CD4-positive, alpha-beta T cell treated with Interferon alpha-2 for 1 hour (primary cell): ENCODE measurements around the gene ALS2.
"Not testable (repeated sequence)": the region's sequence is repeated elsewhere in the genome, so short reads cannot be mapped to it uniquely, and the experiment has no call there.

Experiments
- DNase-seq, 2 donors: peaks; one replicate each; pipeline ENCODE4 v3.0.0-alpha.2; 2020 to 2022

ALS2 gene

DNA sequence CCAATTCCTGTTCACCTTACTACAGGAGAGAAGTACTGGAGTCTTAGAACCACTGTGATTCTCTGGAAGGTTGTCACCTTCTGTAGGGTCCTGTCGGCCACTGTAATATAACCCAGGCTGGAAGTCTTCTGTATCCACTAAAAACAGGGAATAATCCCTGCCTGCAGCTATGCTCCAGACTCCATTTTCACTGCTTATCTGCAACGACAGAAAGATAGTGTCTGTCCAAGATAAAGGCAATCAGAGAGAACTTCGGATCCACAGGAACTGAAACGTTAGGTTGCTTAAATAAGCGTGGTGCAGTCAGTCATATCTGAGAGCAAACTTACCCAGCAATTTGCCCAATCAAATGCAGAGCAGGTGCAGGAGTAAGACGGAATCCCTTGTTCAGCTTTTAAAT lies 34.2 kb downstream of the ALS2 start:
- no peak for DNase-seq

DNA sequence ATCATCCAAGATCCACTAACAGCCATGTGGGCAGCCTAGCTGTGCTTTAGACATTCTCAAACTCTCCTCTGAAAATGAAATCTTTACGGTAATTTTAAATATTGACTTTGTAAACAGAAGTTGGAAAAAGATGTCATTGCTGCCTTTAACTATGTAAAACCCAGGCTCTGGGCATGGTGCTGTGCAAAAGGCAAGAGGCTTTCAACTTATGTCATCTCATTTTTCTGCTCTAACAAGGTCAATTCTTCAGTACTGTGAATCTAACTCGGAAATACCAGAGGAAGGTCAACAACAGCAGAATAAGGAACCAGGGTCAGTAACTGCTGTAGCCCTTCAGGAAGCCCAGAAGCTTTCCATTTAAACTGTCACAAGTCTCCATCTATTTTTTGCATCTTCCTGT lies 45.2 kb downstream of the ALS2 start:
- DNase-seq: no peak

DNA sequence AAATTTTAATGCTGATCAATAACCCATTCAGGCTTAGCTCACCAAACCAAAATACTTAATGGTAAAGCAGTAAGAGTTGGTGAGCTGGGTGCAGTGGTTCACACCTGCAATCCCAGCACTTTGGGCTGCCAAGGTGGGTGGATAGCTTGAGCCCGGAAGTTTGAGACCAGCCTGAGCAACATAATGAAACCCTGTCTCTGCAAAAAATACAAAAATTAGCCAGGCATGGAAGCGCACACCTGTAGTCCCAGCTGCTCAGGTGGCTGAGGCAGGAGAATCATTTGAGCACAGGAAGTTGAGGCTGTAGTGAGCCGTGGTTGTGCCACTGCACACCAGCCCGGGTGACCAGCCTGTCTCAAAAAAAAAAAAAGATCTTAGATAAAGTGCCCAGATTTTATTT lies 46.6 kb downstream of the ALS2 start:
- DNase-seq: no peak

DNA sequence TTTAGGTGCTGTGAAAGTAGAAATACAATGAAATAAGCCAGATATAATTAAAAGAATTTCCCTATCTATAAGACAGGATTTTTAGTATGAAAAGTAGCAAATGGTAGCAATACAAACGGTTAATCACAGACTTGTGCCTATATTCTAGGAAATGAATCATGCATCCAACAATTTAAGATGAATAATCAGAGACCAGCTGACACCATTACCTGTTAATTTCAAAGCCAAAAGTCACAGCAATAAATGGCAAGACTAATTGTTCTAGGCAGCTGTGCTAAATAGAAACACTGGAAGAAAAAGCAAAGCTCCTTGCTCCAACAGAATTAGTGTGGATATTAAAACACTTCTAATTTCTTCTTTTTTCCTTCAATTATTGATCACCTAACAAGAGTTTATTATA lies 47.2 kb downstream of the ALS2 start:
- DNase-seq: no peak

DNA sequence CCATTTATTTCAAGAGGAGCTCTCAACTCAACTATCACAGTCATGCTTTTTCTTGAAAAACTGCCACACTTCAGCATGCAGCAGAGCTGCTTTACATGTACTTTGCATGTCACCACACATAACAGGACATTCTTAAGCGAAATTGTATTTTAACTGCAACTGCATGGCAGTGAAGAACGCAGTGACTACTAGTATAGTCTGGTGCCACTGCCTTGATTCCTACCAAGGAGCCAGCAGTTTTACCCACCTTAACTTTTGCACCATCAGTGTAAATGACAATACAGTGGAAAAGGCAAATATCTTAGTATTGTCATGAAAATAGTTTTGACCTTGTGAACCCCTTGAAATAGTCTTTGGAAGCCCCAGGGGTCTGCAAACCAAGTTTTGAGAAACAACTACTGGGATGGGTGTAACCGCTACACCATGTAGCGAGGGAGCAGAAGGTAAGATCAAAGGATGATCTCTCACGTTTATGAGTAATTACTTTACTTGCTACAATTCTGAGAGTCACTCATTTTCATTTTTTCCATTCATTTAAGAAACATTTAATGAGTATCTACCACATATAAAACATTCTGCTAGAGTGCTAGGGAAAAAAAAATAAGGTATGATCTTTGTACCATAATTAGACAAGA lies 50.0 kb downstream of the ALS2 start:
- DNase-seq: no peak

DNA sequence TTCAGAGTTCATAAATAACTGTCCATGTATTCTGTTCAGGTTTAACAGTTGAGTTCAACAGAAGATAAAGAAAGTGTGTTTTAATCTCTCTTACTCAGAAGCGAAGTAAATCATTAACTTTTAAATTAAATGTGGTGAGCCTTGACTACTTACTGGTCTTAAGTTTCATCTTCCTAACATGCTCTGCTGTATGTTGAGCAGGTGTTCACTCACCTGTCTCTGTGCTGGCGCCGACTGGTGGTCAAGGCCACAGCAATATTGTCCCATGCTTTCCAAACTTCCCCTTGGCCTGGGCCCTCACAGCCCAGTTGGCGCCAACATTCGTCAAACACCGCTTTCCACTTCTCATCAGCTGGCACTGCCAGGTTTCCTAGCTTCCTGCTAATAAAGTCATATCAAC lies 65.3 kb downstream of the ALS2 start:
- DNase-seq: no peak

DNA sequence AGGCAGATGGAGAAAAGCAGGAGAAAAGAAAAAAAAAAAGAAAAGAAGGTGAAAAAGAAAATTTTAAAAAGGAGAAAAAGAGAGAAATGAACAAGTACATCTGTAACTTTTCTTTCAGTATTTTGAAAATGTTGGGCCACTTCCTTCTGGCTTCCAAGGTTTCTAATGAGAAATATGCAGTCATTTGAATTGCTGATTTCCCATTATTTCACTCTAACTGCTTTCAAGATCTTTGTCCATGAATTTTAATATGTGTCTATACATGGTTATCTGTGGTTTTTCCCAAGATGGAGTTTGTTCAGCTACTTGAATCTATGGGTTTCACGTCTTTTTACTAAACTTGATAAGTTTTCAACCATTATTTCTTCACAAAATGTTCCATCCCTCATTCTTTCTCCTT lies 68.0 kb downstream of the ALS2 start:
- DNase-seq: no peak

DNA sequence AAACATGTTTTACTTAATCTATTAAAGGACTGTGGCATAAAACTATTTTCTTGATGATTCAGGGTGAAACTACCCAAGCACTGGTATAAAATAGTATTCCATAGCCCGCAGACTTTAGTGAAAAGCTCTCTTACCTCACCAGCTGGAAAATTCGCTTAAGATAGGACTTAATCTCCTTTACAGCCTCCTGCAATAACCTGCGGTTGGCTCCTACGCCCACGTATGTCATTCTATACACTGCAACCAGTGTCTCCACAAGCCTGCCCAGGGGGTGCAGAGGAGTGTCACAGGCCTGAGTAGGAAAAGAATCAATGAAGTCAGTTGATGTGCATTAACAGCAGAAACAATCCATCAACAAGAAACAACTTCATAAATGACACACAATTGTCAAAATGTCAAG lies 71.0 kb downstream of the ALS2 start:
- DNase-seq: no peak

DNA sequence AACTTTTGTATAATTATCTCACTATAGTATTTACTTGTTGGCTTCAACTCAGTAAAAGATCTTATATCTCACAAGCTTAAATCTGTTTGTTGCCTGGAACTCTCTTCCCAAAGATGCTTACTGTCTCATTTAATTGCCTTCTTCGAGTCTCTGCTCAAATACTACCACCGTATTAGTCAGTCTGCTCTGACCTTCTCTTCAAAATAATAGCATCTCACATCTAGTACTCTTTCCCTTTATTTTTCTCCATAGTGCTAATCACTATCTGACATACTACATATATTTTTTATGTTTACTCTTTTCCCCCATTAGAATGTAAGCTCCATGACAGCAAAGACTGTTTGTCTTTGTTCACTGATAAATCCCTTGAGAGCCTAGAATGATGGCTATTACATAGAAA lies 71.7 kb downstream of the ALS2 start:
- DNase-seq: no peak

DNA sequence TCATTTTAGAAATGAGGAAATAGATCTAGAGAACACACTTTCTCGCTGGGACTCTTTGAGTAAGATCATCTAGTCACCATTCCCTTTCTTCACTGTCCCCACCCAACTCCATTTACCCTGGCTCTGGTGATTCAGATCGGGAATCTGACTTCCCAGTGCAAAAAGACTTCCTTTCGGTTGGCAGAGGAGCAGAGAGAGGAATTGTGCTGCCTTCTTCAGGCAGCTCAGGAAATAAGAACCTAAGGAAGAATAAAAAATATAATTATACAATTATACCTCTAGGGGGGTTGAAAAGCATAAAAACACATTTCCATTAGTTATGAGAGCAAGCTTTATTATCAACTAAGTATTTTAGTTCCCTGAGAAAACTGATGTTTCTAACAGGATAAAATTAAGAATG lies 73.0 kb downstream of the ALS2 start:
- no peak for DNase-seq

DNA sequence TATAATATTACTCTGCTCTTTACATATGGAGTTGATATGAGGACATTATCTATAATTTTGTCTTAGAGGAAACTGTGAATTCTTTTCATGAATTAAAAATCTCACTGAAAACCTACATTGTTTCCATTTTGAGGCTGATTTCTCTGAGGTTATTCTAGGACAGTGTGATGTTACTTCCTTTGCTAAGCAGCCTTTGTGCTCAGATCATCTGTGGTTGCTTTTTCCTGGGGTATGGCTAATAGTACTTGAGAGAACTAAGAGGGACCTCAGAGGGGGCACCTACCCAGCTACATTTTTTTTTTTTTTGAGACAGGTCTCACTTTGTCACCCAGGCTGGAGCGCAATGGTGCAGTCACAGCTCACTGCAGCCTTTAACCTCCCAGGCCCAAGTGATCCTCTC lies 73.6 kb downstream of the ALS2 start:
- no peak for DNase-seq

DNA sequence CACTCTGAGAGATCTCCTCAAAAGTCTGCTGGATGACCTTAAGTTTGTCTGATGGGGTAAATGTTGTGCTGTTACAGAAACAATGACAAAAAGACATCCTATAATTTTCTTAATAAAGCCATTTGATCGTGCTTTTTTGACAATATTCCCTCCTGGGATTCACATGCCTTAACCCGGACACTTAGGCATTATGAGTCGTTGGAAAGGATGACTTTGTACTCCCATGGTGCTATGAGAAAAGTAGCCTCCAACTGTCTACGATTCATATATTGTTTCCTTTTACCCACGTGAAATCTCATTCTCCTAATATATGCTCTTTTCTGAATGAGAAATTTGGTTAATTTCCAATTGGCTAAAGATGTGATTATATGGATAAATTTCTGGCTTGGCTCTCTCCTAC lies 76.2 kb downstream of the ALS2 start:
- DNase-seq: no peak

DNA sequence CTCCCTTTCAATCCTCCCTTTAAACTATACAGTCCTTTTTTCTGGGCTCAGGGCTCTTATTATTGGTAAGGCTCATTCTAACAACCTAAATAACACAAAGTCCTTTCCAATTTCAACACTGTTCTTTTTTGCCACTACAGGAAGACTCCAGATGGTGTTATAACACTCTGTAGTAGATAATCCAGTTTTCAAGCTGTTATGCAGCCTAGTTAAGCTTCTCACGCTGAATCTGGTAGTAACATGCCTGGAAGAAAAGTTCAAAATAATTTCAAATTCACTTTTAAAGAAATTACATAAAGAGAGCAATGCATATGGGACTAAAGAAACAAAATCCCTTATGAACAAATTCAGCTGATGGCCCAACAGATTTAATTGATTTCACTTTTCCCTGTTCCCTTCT lies 79.1 kb downstream of the ALS2 start:
- DNase-seq: no peak

DNA sequence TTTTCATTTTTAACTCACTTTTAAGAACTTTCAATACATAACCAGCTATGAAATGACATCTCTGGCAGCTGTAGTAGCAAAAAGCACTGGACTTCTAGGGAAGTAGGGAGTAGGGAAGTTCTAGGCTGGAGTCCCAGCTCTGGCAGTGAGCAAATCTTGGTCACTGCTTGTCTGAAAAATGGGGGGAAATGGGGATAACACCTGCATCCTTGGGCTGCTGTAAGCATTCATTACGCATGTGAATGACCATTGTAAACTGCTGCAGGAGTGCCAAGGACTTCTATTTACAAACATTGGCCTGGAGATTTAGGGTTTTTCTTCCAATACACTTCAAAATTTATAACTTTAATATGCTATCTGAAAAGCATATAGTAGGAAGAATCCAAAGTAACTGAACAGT lies 81.3 kb downstream of the ALS2 start:
- no peak for DNase-seq

DNA sequence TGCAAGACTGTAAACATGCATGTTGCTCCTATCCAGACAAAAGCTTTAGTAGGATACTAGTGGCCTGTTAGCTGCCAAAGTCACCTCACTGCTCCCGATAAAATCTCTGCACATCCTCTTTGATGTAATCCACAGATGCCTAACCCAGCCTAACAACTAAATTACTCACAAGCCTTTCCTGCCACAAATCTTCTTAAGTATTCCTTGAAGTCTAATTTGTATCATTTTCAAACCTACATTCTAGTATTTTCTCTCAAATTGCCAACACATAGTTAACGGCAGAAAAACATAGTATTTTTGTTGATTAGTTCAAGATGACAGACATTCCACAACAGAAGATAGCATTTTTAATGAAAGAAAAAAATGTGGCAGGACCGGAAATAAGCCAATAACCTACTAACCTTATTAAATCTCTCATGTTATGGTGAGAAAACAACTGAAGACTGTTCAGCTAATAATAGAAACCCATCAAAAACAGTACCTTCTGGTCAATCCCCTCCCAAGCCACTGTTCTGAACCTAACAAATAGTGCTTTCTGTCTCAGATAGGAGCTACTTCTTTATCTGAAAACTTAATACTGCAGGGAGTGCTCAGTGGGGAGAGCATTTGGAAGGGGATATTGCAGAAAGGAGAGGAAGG lies 82.0 kb downstream of the ALS2 start, which contains the start of gene MPP4:
TSS of gene MPP4 (minus strand) at position 57 of the 639 bp plus-strand sequence. CDS start 4,690 bp downstream, outside the sequence.
- no peak for DNase-seq

DNA sequence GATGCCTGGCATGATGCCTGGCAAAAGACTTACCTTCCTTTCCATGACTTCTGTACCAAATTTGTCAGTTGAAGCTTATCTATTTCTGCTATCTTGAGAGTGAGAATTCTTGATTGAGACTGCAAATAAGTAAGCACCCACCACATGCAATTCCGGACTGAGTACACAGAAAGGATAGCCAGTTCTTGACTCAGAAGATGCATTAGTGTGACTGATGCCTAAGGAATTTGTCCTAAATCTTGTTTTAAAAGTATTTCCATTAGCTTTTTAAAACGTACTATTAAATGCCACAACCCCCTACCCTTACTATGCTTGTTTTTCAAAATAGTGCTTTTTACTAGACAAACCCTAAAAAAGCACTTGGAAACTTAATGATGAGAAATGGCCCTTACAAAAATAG lies 82.8 kb downstream of the ALS2 start:
- no peak for DNase-seq

DNA sequence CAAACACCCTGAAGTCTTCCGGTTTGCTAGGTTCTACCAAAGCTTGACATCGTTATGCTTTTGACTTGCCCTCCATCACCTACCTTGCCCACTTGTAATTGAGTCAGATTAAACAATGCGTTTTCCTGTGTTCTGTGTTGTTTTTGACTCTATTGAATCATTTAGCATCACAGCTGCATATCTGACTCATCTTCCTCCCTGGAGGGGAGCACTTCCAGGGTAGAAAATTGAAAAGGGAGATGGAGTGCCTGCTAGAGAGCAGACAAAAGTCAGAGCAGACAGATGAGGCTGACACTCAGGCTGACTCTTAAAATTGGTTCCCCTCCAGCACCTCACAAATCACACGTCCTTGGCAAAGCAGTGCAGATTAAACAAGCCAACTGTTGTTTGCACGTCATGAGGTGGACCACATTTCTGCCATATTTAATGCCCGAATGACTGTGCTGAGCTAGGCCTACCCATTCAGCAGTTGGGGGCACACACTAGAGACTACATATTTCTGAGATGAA lies 84.5 kb downstream of the ALS2 start:
- DNase-seq: no peak

DNA sequence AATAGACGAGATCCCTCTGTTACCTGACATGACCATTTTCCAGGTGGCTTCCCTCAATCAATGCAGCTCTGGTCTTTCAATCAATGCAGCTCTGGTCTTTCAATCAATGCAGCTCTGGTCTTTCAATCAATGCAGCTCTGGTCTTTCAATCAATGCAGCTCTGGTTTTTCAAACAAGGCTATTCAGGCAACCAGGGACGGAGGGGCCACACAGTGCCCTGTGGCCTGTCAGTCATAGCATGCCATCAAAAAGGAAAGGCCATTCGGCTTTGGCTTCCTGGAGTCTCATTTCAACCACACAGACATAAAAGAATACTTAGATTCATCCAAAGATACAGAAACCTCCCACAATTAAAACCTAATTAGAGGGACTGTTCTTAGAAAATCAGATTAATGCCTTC lies 95.6 kb downstream of the ALS2 start:
- DNase-seq: no peak

DNA sequence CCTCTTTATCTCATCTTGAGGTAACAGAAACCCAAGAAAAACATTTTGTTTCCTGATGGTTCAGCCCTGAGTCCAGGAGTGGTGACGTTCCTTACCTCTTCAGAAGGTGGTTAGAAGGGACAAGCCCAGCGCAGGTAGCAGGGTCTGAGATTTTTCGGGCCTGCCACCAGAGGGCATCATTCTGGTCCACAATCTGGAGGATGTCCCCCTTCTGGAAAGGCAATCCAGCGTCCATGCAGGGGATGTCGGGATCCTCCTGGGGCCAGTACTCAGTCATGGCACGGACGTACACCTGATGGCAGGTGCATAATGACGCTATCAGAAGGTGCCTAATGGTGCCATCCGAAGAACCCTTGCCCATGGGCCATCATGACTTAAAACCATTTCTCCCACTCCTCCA lies 100.0 kb downstream of the ALS2 start:
- peak in 1 of 2 donors; percentile 10 for DNase-seq

DNA sequence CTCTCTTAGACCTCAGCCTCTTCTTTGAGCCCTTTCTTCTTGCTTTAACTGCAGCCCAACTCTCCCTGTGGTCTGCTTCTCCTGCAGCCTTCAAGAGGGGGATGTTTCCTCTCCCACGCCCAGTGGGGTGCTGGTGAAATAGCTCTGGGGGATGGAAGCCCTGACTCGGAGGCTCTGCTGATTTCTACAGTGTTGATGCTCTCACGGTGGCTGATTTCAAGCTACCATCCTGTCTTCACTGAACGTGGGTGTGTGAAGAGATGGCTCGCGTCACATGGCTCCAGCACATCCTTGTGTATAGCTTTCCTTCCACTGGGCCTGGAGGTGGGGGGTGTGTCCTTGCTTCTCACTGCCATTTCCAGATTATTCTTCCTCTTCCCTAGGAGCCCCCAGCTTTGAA lies 102.3 kb downstream of the ALS2 start:
- DNase-seq: no peak

DNA sequence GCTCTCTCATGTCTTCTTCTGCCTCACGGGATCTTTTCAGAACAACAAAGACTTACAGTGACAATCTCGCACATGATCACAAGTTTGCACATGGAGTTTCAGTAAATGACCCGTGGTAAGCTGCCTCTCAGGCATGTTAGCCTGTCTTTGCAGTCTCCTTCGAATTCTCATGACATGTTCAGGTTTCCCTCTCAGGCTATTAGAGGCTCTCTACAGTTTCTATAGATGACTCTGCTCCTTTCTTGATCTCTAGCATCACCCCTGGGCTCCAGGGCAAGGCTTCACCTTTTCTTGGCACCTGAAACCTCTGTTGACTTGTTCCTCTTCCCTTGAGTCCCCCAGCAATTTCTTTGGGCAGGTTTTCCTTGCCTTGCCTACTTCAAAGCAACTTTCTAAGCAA lies 105.3 kb downstream of the ALS2 start:
- no peak for DNase-seq

DNA sequence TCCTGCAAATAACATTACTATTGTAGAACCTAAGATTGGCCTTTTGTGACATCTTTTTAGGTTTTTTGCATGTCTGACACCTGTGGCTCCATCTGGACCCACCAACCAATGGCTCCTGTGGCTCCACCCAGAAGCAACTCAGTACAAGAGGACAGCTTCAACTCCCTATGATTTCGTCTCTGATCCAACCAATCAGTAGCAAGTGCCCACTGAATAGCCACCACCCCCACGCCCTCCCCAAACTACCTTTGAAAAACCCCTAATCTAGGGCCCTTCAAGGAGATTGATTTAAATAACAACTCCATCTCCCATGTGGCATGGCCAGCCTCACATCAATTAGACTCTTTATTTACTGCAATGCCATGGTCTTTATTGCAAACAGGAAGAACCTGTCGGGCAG lies 105.9 kb downstream of the ALS2 start:
- DNase-seq: no peak

DNA sequence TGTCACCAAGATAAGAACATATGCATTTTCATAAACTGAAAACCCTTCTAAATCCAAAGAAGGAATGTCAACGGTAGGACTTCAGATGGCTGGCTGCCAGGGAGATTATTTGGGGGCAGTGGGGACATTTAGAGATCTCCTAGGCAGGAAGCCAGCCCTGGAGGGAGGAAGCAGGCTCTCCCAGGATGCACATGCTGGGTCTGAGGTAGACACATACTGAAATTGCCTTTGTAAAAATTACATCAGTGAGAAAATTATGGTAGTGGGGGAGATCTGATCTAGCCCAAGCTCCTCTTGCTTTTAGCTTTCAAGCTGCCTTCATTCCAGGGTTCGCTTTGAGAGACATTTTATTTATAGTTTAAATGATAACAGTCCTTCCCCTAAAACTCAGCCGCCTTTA lies 106.4 kb downstream of the ALS2 start:
- no peak for DNase-seq

DNA sequence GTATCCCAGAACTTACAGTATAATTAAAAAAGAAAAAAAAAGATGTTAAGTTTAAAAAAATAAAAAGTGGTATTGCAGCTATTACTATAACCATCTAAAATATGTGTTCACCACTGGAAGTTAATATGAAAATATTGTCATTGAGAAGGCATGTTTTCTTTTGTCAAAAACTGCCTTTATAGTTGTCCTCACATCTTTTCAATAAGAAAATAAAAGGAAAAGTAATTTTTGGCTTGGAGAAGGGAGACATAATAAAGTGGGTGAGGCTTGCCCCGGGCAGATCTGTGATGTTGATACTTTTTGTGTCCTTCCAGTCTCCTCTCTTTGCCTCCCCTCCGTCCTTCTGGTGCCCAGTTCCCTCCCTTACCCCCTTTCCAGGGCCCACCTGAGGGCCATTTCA lies 107.2 kb downstream of the ALS2 start:
- DNase-seq: no peak

DNA sequence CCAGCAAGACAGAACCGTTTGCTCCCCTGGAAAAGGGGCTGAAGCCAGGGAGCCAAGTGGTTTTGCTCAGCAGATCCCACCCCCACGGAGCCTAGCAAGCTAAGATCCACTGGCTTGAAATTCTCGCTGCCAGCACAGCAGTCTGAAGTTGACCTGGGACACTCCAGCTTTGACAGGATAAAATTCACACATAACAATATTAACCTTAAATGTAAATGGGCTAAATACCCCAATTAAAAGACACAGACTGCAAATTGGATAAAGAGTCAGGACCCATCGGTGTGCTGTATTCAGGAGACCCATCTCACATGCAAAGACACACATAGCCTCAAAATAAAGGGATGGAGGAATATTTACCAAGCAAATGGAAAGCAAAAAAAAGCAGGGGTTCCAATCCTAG lies 109.5 kb downstream of the ALS2 start:
- not testable (repeated sequence) for DNase-seq
